Fibroblast of villous mesenchyme (primary cell): Measurements from ENCODE around the gene SPTBN4. TPM values are rescaled to one million over a fixed set of nuclear protein-coding genes. Genes with fewer than 3 reads are reported as not detected.

Experiments
- DNase-seq: peaks from one replicate; pipeline ENCODE4 v3.0.0-alpha.2; 2010; ENCODE audit warnings: low read depth
- H3K4me3 ChIP-seq: 2 replicates; pipeline ENCODE4 v1.5.1; 2011; ENCODE audit warnings: low read depth, mild to moderate bottlenecking, low read length
- total RNA-seq: library from RNA; depleted of rRNA; stranded (reverse); fragments of >200 nt; gene quantifications from 2 replicates; pipeline ENCODE4 v1.2.3, GENCODE V29; 2012
- TF ChIP-seq, protein P1 (sequence below): IDR thresholded peaks from 2 replicates; pipeline ENCODE4 v1.5.1; 2012; ENCODE audit warnings: low read depth, mild to moderate bottlenecking, low read length; ENCODE audit not compliant: insufficient read depth

SPTBN4 gene
- total RNA-seq, 1 donor: 1.3 TPM

DNA sequence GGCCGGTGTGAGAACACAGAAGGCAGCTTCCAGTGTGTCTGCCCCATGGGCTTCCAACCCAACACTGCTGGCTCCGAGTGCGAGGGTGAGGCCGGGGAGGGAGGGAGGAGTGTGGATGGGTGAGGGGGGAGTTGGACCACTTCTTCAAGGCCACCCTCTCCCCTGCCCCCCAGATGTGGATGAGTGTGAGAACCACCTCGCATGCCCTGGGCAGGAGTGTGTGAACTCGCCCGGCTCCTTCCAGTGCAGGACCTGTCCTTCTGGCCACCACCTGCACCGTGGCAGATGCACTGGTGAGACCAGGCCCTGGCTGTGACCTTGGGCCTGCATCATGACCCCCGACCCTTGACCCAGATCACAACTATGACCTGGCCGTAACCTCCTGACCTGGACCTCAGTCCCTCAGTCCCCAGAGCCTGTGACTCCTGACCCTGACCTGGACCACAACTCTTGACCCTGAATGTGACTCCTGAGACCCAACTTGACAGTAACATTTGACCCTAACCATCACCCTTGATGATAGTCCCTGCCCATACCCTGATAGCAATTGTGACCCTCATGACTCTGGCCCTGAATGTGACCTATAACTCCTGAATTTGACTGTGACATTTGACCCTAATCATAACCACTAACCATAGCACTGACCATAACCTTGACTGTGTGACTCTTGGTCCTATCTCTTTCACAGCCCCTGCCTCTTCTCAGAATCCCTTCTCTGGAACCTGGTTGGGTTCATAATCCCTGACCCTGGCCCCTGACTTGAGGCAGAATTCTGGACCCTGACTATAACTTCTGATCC is 145.3 kb downstream of the SPTBN4 start:
- no peak overlapping the region for H3K4me3 ChIP-seq
- DNase-seq: no peak
- TF ChIP-seq, protein P1, sequence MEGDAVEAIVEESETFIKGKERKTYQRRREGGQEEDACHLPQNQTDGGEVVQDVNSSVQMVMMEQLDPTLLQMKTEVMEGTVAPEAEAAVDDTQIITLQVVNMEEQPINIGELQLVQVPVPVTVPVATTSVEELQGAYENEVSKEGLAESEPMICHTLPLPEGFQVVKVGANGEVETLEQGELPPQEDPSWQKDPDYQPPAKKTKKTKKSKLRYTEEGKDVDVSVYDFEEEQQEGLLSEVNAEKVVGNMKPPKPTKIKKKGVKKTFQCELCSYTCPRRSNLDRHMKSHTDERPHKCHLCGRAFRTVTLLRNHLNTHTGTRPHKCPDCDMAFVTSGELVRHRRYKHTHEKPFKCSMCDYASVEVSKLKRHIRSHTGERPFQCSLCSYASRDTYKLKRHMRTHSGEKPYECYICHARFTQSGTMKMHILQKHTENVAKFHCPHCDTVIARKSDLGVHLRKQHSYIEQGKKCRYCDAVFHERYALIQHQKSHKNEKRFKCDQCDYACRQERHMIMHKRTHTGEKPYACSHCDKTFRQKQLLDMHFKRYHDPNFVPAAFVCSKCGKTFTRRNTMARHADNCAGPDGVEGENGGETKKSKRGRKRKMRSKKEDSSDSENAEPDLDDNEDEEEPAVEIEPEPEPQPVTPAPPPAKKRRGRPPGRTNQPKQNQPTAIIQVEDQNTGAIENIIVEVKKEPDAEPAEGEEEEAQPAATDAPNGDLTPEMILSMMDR: no peak

- TF ChIP-seq, protein P1: no peak
- peak; percentile 33 for DNase-seq
- H3K4me3 ChIP-seq: peak overlapping the region; percentile 87
These were observed 146.3 kb downstream of the SPTBN4 start for GRCh38 chr19:40612831-40613689.

- TF ChIP-seq, protein P1: no peak
- H3K4me3 ChIP-seq: peak overlapping the region; percentile 87
- DNase-seq: peak; percentile 82
These were observed 147.2 kb downstream of the SPTBN4 start for GRCh38 chr19:40613690-40614621.

DNA sequence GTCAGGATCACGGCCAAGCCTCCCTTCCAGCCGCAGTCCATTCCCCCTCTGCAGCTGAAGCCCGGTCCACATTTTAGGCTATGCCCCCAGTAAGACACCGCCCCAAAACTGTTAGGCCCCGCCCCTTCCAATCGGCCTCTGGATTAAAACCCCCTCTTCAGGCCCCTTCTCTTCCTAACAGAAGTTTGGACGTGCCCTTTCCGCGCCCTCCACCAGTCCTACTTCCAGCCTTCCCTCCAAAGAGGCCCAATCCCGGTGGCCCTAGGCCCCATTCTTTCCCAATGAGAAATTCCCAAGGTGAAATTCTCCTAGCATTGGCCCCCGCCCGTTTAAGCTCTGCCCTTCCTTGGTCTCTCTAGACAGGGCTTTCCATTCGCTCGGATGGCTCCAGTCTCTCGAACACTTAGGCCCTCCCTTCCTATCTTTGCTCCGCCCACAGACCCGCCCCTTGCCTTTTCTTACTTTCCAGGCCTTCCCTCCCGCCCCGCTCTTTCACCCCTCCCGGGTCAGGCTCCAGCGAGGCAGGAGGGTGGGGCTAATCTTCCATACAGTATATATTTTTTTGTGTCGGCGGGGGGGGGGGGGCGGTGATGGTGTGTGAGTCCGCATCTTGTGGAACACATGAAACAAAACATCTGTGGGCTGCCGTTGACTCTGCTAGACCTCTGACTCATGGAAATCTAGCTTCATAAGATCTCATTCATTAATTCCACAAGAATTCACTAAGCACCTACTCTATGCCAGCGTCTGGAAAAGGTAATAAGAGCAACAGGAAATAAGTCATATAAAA is 148.0 kb downstream of the SPTBN4 start:
- H3K4me3 ChIP-seq: peak overlapping the region; percentile 87
- TF ChIP-seq, protein P1: no peak
- DNase-seq: peak; percentile 98

DNA sequence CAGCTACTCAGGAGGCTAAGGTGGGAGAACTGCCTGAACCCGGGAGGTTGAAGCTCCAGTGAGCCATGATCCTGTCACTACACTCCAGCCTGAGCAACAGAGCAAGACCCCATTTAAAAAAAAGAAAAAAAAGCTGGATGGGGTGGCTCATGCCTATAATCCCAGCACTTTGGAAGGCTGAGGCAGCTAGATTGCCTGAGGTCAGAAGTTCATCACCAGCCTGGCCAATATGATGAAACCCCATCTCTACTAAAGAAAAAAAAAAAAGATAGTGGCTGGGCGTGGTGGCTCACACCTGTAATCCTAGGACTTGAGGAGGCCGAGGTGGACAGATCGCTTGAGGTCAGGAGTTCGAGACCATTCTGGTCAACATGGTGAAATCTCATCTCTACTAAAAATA is 149.4 kb downstream of the SPTBN4 start:
- no peak for DNase-seq
- TF ChIP-seq, protein P1: no peak

More for the DNA sequence above, 149.4 kb downstream of the SPTBN4 start:
- H3K4me3 ChIP-seq: no peak overlapping the region
